OCI-LY7 (cell line): ENCODE measurements around the gene EHD3. TPM values are rescaled to one million over a fixed set of nuclear protein-coding genes. Genes with fewer than 3 reads are reported as not detected.

Source experiments
- BruUV-seq: library from RNA; stranded (reverse); fragments of 400-500 nt; replicated peaks from 2 replicates; lab custom pipeline; 2021; lab: Mats Ljungman, UMichigan
- CTCF ChIA-PET: fragments of 300-600 bp; sonication (Branson Sonifier 250); formaldehyde crosslinking; loops from one replicate; lab custom pipeline; 2022; ENCODE audit warnings: antibody characterized with exemption; ENCODE audit not compliant: unreplicated experiment; lab: Charles Lee
- POLR2A ChIA-PET: fragments of 300-600 bp; sonication (Branson Sonifier 250); formaldehyde crosslinking; loops from one replicate; lab custom pipeline; 2022; ENCODE audit warnings: antibody characterized with exemption; lab: Charles Lee
- DNase-seq: peaks from one replicate; pipeline ENCODE4 v3.0.0-alpha.2; 2015; ENCODE audit warnings: low spot score
- H2AFZ ChIP-seq: fragments of 200-600 bp; sonication (generic), shearing (Covaris generic); 2 replicates; pipeline ENCODE4 v1.6.1; 2014; ENCODE audit warnings: mild to moderate bottlenecking, antibody characterized with exemption, low read length, moderate library complexity
- H3K27ac ChIP-seq: fragments of 200-600 bp; sonication (generic); 2 replicates; pipeline ENCODE4 v1.5.1; 2014; ENCODE audit warnings: mixed run types, low read depth, mild to moderate bottlenecking, moderate library complexity, low read length, inconsistent platforms; ENCODE audit not compliant: poor library complexity, severe bottlenecking
- H3K36me3 ChIP-seq: fragments of 200-600 bp; sonication (generic); 2 replicates; pipeline ENCODE4 v1.6.1; 2014; ENCODE audit warnings: mild to moderate bottlenecking, antibody characterized with exemption, low read length, moderate library complexity, mixed read lengths; ENCODE audit not compliant: insufficient read depth
- H3K4me1 ChIP-seq: fragments of 200-600 bp; sonication (generic); 2 replicates; pipeline ENCODE4 v1.5.1; 2014; ENCODE audit warnings: mild to moderate bottlenecking, low read length; ENCODE audit not compliant: insufficient read depth, poor library complexity, severe bottlenecking
- H3K4me2 ChIP-seq: fragments of 200-600 bp; sonication (generic); 2 replicates; pipeline ENCODE4 v1.6.1; 2014; ENCODE audit warnings: mild to moderate bottlenecking, low read length
- H3K4me3 ChIP-seq: fragments of 200-600 bp; sonication (generic); 2 replicates; pipeline ENCODE4 v1.5.1; 2014; ENCODE audit warnings: mild to moderate bottlenecking, low read depth, low read length; ENCODE audit not compliant: poor library complexity, severe bottlenecking
- H3K79me2 ChIP-seq: fragments of 200-600 bp; sonication (generic); 2 replicates; pipeline ENCODE4 v1.6.1; 2016; ENCODE audit warnings: low read depth, mild to moderate bottlenecking, low read length, moderate library complexity, mixed read lengths; ENCODE audit not compliant: insufficient read depth
- H3K9me2 ChIP-seq: fragments of 200-600 bp; sonication (generic); 2 replicates; pipeline ENCODE4 v1.6.1; 2016; ENCODE audit warnings: mild to moderate bottlenecking, low read length, mixed read lengths; ENCODE audit not compliant: insufficient read depth
- H3K9me3 ChIP-seq: fragments of 200-600 bp; sonication (generic); 2 replicates; pipeline ENCODE4 v1.6.1; 2014; ENCODE audit warnings: mild to moderate bottlenecking, mixed run types, low read length, mixed read lengths
- H4K20me1 ChIP-seq: fragments of 200-600 bp; sonication (generic); 2 replicates; pipeline ENCODE4 v1.6.1; 2014; ENCODE audit warnings: mild to moderate bottlenecking, antibody characterized with exemption, low read length, moderate library complexity, mixed read lengths; ENCODE audit not compliant: insufficient read depth
- CTCF ChIP-seq: fragments of 200-600 bp; sonication (generic); conservative IDR thresholded peaks from 2 replicates; pipeline ENCODE4 v1.5.1; 2014; ENCODE audit warnings: mild to moderate bottlenecking, antibody characterized with exemption, low read length, moderate library complexity, mixed read lengths
- EZH2phosphoT487 ChIP-seq: fragments of 200-600 bp; sonication (generic); IDR thresholded peaks from 2 replicates; pipeline ENCODE4 v1.6.1; 2018; ENCODE audit warnings: low read depth, borderline replicate concordance, mild to moderate bottlenecking, mixed run types, antibody characterized with exemption, low read length, moderate library complexity, mixed read lengths
- intact Hi-C: fragments of 100-400 bp; cut with micrococcal nuclease; formaldehyde crosslinking; loops from one replicate; pipeline ENCODE4 v1.10.0; 2022; ENCODE audit not compliant: unreplicated experiment
- total RNA-seq, 2 experiments: library from RNA; depleted of rRNA in 1 of 2; stranded (reverse); fragments of >200 nt in 1 of 2; shearing (Covaris generic) in 1 of 2; gene quantifications; 2 replicates each; pipeline ENCODE4 v1.2.3, GENCODE V29; 2014 to 2022

The EHD3 gene
- total RNA-seq, 2 experiments from 2014 or later, result 0.73 to 3.4 TPM

DNA sequence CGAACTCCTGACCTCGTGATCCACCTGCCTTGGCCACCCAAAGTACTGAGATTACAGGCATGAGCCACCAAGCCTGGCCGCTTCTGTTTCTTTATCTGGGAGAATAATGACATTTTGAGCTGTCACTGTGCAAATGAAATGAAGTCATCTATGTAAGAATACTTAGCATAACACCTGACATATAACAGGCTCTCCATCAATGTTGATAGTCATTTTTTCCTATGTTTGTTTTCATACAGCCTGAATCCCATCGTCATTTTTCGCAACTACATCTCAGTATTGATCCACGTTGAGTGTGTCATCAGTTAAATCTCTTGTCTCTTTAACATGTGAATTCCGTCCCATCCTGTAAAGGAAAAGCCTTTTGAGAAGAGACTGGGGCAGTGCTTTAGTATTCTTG lies 10.2 kb upstream of the EHD3 start:
- TF ChIP-seq EZH2phosphoT487, result no peak
- no peak for TF ChIP-seq CTCF
- H3K27ac ChIP-seq, result no peak overlapping the region
- no peaks in the 10 kb centered on the region for H3K9me3 ChIP-seq
- H2AFZ ChIP-seq, result no peak overlapping the region
- peaks cover 54% of the 10 kb centered on the region for H3K4me1 ChIP-seq
- no peak overlapping the region for H3K4me2 ChIP-seq
- H3K79me2 ChIP-seq, result no peaks in the 10 kb centered on the region
- H3K4me3 ChIP-seq, result no peak overlapping the region
- no peak for DNase-seq
- BruUV-seq, result no TSS peak
- no peaks in the 10 kb centered on the region for H3K36me3 ChIP-seq
- H3K9me2 ChIP-seq, result no peaks in the 10 kb centered on the region
- intact Hi-C loops, result no loop called here
- ChIA-PET CTCF (no interaction called here), POLR2A (interaction anchor here (0.6 kb wide), 1 partner anchor 9 kb away, joined by 3 read pairs; no protein-coding TSS in a partner anchor)
- no peaks in the 10 kb centered on the region for H4K20me1 ChIP-seq

DNA sequence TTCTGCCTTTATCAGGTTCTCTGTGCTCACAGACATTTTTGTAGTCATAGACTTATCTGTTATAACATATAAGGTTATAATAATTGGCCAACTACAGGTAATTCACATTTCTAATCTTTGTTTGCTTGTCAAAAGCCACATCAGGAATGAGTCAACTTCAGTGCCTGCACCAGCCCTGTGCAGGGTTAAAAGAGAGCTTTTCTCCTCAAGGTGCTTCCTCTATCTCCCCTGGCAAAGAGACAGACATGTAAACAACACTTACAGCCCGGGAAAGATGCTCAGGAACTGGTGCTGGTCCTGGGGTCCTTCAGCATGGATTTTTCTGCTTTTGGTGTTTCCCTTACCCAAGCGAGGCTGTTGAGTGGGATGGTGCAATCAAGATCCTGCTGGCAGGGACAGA lies 7.7 kb upstream of the EHD3 start:
- POLR2A ChIA-PET, result interaction anchor here (0.7 to 1.3 kb wide), 2 partner anchors 30 to 32 kb away, joined by 3 to 6 read pairs; no protein-coding TSS in a partner anchor
- H3K36me3 ChIP-seq, result no peaks in the 10 kb centered on the region
- intact Hi-C loops, result no loop called here
- H2AFZ ChIP-seq, result peak overlapping the region; percentile 33; the same call in 1 of the 2 replicates
- no peak for TF ChIP-seq EZH2phosphoT487
- TF ChIP-seq CTCF, result no peak
- H3K9me3 ChIP-seq, result no peaks in the 10 kb centered on the region
- H4K20me1 ChIP-seq, result no peaks in the 10 kb centered on the region
- H3K9me2 ChIP-seq, result no peaks in the 10 kb centered on the region
- no peak overlapping the region for H3K4me3 ChIP-seq
- peaks cover 50% of the 10 kb centered on the region for H3K4me1 ChIP-seq
- peak overlapping the region; percentile 11; the same call in 1 of the 2 replicates for H3K4me2 ChIP-seq
- CTCF ChIA-PET, result no interaction called here
- no peak for DNase-seq
- no peaks in the 10 kb centered on the region for H3K79me2 ChIP-seq
- no TSS peak for BruUV-seq
- H3K27ac ChIP-seq, result no peak overlapping the region

DNA sequence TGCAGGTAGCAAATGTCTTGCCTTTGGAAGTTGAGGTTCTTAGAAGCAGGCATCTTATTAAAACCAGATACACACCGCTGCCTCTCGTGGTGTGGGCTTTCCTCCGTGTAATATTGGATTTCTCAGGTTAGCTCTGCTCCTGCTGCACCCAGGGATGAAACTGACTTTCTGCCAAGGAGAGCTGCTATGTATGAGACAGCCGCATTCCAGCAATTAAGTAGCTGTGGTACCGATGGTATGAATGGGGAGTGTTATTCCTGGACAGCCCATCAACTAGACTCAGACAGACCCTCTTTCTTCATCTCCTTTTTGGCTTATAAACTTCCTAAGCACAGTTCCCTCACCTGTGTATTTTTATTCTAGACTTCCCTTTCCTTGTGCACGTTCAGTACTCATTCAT lies 6.8 kb upstream of the EHD3 start:
- H3K79me2 ChIP-seq, result no peaks in the 10 kb centered on the region
- H3K36me3 ChIP-seq, result no peaks in the 10 kb centered on the region
- ChIA-PET POLR2A (interaction anchor here (1.3 kb wide), 1 partner anchor 29 kb away, joined by 6 read pairs; no protein-coding TSS in a partner anchor), CTCF (interaction anchor here (1.7 kb wide), 1 partner anchor 28 kb away, joined by 3 read pairs; no protein-coding TSS in a partner anchor)
- BruUV-seq, result no TSS peak
- intact Hi-C loops, result no loop called here
- no peaks in the 10 kb centered on the region for H3K9me3 ChIP-seq
- H3K4me2 ChIP-seq, result no peak overlapping the region
- TF ChIP-seq EZH2phosphoT487 (no peak), CTCF (no peak)
- H2AFZ ChIP-seq, result no peak overlapping the region; the same call in 1 of the 2 replicates
- no peaks in the 10 kb centered on the region for H3K9me2 ChIP-seq
- peaks cover 45% of the 10 kb centered on the region for H3K4me1 ChIP-seq
- DNase-seq, result no peak
- H4K20me1 ChIP-seq, result no peaks in the 10 kb centered on the region
- no peak overlapping the region for H3K4me3 ChIP-seq
- H3K27ac ChIP-seq, result no peak overlapping the region
